ENCODE results near the gene GGT5.
"Not testable (repeated sequence)": the region's sequence is repeated elsewhere in the genome, so short reads cannot be mapped to it uniquely, and the experiment has no call there.

Gene GGT5

GRCh38 chr22:24182900-24183246, 62.0 kb downstream of the GGT5 start:
- DNase-seq (ENCODE audit: low spot score), result not testable (repeated sequence)

DNA sequence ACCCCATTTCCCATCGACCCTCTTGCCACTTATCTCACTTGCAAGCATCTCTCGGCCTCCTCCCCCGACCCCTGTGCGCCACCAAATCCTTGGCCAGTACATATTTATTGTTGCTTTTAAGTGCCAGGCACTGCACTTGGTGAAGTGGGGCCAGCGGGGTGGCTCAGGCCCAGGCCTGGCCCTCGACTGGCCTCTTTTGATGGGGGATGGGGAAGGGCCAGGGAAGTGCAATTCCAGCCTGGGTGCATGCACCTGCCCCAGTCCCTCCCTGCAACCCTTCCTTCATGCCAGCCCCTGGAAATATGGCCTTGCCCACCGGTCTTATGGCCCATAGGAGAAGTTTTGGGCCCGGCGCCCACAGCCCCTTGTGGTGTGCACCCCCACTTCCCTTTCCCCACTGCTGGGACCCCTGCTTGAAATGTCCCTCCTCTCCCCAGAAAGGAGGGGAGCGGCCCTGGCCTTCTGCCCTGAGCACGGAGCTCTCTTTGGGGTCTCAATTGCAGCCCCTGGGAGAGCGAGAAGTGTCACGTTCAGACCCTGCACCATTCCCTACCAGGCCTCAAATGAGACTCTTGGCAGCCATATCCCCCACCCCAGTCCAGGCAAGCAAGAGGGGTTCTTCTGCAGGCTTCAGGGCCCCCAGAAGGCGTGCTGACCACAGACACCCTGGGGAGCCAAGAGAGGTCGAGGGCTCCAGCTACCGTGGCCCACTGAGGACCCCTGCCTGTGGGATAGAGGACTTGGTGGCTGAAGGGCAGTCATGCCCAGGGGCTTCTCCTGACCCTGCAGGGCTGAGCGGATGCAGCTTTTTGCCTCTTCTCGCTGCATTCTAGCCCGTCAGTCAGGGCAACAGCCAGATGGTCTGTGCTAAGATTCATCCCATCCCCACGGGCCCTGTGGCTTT, 62.6 kb downstream of the GGT5 start:
- DNase-seq (ENCODE audit: low spot score), result no peak

DNA sequence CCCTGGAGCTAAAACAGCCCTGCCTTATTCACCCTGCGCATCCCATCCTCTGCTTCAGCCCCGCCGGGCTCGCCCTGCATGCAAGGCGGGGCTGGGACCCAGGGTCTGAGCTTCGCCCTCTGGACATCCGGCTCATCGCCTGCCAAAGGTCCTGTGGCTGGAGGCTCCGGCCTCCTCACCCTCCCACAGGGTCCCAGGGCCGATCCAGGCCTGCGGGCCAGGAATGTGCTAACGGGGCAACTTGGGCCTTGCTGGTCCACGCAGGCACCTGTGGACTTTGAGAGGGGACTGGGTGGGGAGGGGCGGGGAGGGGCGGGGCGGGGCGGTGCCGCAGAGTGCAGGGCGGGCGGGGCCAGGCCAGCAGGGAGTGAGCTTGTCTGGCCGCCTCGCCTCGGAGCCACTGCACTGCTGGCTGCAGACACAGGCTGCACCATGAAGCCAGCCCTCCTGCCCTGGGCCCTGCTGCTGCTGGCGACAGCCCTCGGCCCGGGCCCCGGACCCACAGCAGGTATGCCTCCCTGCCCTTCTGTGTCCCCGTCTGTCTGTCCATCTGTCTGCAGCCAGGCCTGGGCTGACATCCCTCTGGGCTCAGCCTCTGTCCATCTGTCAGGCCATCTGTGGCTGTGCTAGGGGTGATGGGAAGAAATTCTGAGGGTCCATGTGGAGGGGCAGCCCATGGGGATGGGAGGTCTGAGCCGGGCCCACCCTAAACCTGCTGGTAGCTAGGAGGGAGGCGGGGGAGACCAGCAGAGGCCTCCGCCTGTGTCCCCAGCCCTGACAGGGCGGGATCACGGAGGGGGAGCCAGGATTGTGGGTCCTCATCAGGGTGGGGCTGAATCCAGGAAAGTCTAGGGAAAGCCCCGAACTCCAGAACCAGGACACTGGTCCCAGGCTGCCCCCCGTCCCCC, 63.5 kb downstream of the GGT5 start, which contains the start of gene SUSD2:
SUSD2 (plus strand) TSS at position 400 of the 908 bp plus-strand sequence; CDS start at position 433, 33 bp downstream.
- DNase-seq (ENCODE audit: low spot score), result no peak

- no peak for DNase-seq (ENCODE audit: low spot score)
Measured at GRCh38 chr22:24180316-24181087, 64.4 kb downstream of the GGT5 start.

- DNase-seq (ENCODE audit: low spot score), result no peak
Measured at GRCh38 chr22:24179478-24180210, 65.2 kb downstream of the GGT5 start.

GRCh38 chr22:24178502-24179440, 66.1 kb downstream of the GGT5 start:
- no peak for DNase-seq (ENCODE audit: low spot score)

DNA sequence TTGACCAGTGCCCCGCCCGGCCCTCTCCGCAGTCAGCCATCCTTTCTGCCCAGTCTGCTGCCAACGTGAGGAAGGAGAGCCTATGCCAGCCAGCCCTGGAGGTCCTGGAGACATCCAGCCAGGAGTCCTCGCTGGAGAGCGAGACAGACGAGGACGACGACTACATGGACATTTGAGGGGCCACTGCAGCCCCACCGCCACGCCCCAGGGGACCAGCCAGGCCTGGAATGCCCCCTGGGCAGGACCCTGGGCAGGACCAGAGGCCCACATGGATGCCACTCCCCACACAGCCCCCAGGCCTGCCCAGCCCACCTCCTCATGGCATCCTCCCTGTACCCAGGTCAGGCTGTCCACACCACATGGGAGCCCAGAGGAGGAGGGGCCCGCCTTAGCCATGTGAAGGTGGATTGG, 66.9 kb downstream of the GGT5 start:
- DNase-seq (ENCODE audit: low spot score), result no peak

DNA sequence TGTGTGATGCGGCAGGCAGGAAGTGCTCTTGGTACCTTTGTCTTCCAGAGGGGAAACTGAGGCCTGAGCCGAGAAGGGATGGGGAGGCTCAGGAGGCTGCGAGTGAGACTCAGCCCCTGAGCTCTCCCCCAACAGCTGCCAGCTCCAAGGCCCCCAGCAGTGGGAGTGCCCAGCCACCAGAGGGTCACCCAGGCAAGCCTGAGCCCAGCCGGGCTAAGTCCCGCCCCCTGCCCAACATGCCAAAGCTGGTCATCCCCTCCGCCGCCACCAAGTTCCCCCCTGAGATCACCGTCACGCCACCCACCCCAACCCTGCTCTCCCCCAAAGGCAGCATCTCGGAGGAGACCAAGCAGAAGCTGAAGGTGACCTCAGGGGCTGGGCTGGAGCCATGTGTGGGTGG, 67.4 kb downstream of the GGT5 start:
- DNase-seq (ENCODE audit: low spot score), result no peak

GRCh38 chr22:24177045-24177444, 67.8 kb downstream of the GGT5 start:
- no peak for DNase-seq (ENCODE audit: low spot score)

DNA sequence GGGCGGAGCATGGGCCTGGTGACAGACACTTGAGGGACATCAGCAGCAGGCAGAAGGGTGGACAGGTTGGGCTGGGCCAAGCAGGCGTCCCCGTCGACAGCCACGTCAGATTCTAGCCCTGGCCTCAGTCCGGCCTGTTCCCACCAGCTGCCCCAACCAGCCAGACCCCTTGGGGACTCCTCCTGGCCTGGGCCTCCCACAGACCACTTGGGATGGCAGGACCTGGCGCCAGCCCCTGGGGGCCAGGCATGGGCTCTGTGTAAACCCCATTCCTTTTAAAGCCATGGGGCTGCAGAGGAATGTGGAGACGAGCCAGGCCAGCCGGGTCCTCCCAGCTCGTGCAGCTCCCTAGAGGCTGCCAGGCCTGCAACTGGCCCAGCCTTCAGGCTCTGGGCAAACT, 68.3 kb downstream of the GGT5 start:
- DNase-seq (ENCODE audit: low spot score), result no peak

GRCh38 chr22:24176040-24176439, 68.8 kb downstream of the GGT5 start:
- DNase-seq (ENCODE audit: low spot score), result no peak

DNA sequence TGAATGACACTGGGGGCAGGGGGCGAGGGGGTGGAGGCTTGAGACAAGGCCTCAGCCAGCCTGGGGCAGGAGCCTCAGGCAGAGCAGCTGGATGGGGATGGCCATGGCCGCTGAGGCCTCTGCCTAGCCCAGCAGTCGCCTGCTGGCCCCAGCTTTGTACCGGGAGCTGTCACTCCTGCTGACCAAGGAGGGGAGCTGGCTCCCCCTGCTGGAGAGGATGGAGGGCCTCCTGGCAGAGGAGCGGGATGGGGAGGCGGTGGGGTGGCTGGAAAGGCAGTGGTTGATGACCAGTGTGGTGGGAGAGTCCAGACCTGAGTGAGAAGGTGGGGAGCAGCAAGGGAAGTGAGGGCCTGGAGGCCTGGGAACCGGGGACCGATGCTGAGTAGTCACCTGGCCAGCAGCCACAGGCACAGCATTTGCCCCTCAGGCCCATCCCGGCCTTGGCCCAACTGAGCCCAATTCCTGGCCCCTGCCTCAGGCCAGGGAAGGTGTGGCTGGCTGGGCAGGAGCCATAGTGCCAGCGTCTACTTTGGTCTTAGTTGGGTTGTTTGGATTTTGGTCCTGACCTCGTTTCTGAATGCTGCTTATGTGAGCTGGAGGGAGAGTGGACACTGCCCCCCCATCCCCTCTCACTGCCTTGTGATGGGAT, 69.6 kb downstream of the GGT5 start:
- DNase-seq (ENCODE audit: low spot score), result peak; percentile 59

DNA sequence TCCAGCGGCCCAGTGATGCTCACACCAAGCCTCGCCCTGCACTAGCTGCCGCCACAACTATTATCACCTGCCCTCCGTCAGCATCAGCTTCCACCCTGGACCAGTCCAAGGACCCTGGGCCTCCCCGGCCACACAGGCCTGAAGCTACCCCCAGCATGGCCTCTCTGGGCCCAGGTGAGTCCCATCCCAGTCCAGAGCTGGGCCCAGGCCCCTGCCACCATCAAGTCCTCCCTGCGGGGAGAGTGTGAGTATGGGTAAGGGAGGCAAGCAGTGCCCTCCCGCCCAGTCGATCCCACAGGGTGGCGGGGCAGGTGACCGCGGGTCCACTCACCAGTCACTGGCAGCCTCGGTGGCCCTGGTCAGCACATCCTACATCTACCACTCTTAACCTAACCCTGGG, 73.1 kb downstream of the GGT5 start:
- DNase-seq (ENCODE audit: low spot score), result no peak

DNA sequence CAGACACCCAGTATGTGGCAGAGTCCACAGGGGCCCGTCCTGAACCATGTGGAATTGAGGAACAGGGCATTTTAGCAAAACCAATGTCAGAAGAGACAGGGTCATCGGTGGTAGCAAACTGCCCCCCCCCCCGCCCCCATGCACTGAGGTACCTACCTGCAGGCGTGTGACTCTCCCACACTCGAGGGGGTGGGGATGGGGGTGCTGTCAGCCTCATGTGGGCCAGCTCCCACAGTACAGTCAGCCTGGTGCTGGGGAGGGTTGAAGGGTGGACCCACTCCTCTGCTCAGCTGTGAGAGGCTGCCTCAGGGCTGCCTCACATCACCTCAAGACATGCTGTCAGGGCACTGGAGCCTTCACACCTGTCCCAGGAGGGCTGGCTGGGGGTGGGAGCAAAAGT, 74.2 kb downstream of the GGT5 start:
- no peak for DNase-seq (ENCODE audit: low spot score)

DNA sequence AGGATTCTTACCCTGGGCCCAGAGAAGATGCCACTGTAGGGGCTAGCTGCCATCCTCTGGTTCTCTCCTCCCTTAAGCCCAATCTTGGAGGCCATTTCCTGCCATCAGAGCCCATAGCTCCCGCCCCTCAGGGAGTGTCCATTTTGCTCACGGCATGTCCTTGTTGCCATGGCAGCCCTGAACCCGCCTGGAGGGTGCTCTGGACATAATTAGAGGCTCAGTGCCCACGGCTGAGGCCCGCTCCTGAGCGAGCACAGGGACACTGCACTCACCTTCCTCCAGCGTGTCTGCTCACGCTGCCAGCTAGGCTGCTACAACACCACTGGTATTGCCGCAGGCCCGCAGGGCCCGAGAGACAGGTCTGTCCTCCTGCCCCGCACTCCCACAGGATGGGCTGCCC, 74.7 kb downstream of the GGT5 start:
- DNase-seq (ENCODE audit: low spot score), result no peak

All from CD4-positive, alpha-beta T cell treated with Interleukin-2 at 100 ng/mL for 4 hours (primary cell).